Measurements from ENCODE around the gene NLGN1.
A peak's percentile ranks its signal among the peaks of the same experiment; 100 is the strongest.

The NLGN1 gene

DNA sequence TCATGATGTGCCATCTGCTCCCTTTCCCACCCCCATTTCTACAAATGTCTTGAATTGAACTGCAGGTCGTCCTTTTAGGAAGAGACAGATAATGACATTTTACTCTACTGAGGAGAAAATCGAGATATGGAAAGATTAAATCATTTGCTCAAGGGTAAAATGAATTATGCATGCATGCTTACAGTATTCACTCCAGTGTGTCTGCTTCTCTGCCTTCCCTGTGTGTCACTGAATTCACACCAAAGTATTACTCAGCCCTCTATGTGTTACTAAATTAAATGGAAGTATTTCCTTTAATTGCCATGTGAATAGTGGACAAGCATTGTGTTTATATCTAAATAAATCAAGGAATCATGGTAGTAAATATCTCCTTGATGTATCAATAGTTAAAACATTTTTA, 449.0 kb downstream of the NLGN1 start:
- DNase-seq (ENCODE audit: low read depth): no peak

DNA sequence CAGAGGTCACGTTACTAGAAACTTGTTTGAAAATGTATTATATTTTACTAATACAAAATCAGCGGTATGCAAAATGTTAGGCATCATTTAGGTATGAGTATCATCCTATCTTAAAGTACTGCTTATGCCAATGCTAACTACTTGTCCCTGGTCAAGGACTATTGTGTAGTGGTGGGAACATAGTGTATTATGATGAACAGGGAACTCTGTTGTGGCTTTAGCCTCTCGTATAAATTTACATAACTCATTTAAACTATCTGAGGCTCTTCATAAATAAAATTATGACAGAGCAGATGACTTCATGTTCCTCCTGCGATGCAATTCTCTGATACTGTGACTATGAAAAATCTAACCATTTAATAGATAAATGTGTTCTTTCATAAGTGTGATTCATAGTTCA, 451.9 kb downstream of the NLGN1 start:
- DNase-seq (ENCODE audit: low read depth): no peak

DNA sequence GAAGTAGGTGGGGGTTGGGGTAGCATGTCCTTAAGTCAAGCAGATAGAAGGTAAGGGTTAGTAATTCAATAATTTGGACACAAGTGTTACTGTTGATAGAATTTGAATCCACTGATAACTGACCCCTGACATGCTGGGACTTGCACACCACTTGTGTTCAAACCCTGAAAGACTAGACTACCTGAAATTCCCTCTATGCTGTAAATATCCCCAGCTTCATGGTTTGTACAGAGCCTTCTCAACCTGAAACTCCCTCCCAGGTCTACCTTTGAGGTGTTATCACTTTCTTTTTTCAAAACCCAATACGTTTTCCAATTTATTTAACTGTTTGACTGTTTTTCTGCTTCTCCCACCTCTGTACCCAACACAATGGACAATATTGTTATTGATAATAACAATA, 459.6 kb downstream of the NLGN1 start:
- no peak for DNase-seq (ENCODE audit: low read depth)

DNA sequence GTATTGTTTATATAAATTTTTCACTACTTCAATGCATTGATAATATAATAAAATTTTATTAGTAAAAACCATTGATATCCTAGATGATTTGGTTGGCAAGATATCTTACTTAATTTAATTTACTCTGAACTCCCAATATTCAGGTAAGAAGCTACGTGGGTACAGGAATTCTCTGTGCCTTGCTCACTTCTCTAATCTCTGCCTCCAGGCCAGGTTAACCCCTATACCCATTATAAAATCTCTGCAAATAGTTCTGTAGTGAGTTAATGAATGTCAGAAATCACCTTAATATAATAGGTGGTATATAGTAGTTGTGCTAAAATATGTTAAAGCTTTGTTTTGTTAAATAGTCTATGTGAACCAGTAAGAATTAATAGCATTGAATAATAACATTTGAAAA, 465.2 kb downstream of the NLGN1 start:
- no peak for DNase-seq (ENCODE audit: low read depth)

DNA sequence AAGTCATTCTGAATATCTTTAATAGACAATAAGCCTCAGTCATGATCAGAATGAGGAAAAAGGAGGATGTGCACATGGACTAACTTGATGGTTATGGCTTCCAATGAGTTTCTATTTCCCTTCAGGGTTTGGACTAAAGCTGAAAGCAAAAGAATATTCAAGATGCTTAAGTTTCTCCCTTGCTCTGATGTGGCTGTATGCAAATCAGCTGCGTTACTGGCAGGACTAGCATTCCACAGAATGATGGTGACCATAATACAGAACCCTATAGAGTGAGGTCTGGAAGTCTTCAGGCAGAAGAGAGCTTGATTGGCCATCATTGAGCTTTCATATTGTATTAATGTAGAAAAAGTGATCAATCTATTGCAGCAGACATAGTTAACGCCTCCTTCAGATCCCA, 466.0 kb downstream of the NLGN1 start:
- no peak for DNase-seq (ENCODE audit: low read depth)

DNA sequence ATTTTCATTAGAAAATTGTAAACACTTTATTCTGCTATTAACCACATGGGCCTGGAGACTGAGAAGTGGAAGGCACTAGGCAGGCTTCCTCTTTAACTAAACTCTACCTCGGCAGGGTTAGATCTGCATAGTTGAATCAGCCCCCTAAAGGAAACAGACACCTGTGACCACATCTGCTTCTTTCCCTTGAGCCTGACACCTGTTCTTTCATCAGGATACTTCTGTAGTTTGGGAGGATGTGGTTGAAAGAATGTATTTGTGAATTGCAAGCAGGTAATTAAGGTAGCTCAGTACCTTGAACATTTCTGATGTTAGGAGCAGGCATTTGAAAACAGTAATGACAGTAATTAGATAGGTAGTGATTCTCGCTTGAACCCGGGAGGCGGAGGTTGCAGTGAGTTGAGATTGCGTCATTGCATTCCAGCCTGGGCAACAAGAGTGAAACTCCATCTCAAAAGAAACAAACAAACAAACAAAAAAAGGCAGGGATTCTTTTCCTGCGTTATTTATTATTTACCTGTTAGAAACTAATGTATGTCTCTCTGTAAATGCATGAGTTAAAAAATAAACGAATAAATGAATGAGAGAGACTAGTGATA, 468.5 kb downstream of the NLGN1 start:
- no peak for DNase-seq (ENCODE audit: low read depth)

DNA sequence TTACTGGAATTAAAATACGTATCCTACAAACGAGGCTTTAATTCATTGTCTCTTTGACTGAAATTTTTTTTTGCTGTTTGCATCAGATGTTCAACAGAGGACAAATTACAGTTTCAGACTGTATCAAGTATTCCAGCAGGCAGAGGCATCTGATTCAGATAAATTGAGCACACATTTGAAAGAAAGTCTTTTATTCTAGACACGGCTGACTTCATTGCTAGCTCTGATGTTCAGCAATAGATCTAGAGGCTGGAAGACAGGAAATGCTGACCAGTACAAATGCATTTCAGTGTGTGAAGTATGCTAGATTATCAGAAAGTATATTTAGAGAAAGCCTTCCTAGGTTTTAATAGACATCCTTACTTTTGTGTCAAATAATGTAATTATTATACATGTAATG, 472.2 kb downstream of the NLGN1 start:
- DNase-seq (ENCODE audit: low read depth): no peak

DNA sequence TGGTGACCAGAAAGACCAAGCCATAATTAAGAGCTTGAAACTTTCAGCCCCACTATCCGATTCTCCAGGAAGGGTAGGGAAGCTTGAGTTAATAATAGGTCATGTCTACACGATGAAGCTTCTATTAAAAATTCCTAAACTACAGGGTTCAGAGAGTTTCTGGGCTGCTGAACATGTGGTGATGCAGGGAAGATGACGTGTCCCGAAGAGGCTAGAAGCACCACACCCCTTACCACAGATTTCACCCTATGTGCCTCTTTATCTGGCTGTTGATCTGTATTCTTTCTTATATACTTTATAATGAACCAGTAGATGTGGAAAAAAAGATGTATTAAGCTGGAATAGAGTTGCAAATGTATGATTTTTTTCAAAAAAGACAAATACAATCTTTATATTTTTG, 473.4 kb downstream of the NLGN1 start:
- no peak for DNase-seq (ENCODE audit: low read depth)

DNA sequence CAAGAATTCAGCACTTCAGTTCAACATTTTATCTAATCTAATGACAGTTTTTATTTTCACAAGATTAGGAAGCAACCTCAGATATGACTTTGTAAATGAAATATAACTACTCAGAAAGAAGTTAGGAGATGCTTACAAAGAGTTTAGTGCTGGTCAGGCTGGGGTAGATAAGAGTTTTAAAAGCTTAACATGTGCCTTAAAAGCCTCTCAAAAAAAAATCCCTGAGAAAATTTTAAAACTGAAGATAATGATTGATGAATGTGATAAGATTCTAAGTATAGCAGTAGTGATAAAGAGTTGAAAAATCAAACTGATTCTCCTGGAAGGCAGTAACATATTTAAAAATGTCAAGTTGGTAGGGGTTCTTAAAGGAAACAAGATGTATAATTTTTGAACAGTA, 478.2 kb downstream of the NLGN1 start:
- DNase-seq (ENCODE audit: low read depth): no peak

DNA sequence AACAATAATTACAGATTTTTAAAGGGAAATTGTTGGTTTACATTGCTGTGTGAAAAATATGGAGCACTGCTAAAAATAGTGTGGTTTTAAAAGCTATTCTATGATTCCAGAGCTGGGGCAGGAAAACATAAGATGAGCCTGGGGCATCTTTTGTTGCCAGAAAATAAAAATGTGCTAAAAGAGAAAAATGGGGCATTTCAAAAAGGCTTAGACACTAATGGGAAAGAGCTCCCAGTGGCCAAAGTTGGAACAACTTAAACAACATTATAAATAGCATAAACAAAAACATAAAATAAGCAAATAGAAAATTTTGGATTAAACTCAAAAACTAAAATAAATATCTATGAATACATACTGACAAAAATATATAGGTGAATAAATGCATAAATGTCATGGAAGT, 478.9 kb downstream of the NLGN1 start:
- DNase-seq (ENCODE audit: low read depth): no peak

DNA sequence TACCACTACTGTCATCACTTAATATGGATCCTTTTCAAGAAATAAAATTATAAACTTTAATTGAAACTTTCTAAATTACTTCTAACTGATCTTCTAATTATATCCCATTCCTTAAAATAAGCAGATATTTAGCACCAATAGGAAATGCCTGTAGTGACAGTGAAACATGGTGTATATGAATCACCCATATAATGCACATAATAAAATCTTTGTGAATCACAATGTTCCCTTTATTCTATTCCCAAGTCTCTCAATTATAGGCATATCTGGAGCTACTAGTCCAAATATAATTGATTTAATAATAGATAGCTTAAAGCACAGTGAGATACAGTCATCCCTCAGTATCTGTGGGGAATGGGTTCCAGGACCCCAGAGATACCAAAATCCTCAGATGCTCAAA, 490.3 kb downstream of the NLGN1 start:
- DNase-seq (ENCODE audit: low read depth): no peak

DNA sequence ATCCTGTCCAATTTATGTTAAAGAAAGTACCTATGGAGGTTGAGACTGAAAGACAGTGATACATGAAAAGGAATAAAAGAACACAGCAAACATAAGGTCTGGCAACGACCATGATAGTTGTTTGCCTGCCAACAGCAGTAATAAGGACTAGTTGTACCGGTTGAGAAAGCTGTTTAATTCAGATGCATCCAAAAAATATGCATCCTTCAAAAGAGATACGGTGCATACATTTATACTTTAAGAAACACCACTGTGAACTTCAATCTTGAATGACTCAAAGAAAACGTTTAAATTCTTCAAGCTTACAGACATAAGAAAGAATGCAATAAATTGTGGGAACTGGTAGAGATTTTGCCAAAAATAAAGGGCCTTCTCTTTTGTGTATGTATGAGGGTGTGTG, 492.1 kb downstream of the NLGN1 start:
- no peak for DNase-seq (ENCODE audit: low read depth)

DNA sequence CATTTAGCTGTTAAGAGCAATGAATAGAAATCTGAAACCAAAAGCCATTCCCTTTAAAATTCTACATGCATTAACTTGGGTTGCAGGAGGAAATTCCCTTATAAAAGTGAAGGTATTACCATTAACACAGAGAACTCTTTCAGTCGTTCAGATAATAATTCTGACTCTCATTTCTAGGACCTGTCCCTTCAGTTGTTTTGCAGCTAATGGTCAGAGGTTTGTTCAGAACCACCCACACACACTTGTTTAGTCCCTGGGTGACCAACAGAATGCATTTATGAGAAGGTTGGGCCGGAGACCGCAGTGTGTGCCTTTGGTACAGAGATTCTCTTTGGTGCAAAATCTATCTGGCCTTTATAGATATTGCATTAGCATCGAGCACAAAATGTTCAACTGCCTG, 492.5 kb downstream of the NLGN1 start:
- no peak for DNase-seq (ENCODE audit: low read depth)

DNA sequence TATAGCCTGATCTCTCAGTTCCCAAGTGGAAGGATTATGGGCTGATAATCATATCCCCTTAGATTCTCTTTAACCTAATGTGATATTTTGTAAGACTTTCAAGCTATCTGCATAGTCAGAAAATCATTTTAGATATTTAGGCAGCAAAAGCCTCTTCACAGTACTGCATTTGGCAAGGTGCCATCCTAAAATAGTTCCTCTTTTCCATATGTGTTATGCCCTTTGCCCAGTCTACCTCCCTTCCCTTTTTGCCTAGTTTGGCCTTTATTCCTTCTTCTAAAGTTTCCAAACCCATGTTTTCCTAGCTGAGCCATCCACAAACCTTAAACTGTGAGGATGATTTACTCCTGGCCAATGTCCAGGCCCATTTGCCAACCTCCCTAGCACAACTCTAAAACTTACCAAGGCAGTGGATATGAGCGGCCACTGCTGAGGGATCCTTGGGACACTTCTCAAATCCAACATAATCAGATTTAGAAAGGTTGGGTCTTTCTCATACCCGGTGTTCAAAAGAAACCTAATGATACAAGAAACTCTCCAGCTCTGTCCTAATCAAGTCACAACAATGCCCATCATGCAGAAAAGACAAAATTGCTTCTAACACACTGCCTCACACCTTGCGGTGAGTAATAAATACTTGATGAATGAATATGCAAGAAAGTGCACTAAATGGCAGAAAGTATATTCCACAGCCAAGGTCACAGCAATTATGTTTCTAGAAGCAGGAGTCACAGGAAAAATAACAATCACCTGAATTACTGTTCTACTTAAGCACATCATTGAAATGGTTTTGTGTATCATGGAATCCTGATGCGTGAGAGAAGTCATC, 493.9 kb downstream of the NLGN1 start:
- DNase-seq (ENCODE audit: low read depth): no peak

DNA sequence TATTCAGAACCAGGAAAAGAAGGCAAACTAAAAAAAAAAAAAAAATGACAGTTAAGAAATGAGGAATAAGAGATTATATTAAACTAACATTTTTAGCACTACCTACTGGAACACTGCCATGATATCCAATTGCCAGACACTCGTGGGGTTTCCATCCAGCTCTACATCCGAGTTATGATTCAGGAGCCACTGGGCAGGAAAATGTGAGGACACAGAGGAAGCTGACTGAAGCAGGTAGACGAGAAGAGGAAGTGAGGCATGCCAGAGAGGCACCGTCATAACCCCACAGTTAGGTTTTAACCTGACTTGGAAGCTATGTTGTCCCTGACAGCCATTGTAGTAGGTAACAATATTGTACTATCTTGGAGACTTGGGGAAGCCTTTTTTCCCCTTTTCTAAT, 495.0 kb downstream of the NLGN1 start:
- no peak for DNase-seq (ENCODE audit: low read depth)

DNA sequence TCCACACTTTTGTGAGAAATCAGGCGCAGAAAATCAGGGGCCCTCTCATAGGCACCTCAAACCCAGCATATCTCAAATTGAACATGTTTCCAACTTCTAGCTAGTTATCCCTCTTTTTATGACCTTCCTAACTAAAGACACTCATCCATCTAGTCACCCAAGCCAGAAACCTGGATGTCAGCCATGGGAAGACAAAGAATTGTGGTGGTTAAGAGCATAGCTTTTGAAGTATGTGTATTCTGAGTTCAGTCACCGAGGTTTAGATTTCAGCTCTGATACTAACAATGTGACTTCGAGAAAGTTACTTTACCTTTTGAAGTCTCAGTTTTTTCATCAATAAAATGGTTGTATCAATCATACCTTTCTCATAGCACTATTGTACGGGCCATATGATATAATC, 495.5 kb downstream of the NLGN1 start:
- peak; percentile 90 for DNase-seq (ENCODE audit: low read depth)

DNA sequence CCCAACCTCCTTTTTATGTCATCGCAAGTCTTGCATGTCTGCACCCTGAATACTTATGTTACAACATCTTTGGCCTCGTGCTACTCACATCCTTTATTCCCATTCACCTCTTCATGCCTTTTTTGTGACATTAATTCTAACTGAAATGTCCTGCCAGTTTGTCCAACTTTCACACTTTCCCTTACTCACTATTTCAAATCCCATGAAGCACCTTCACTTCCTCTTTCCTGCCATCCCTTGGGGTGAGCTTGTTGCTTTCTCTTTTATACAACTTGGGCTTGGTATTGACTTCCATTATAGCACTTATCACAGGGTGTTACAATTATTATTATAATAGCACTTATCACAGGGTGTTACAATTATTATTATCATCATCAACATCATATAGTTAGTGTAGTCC, 496.3 kb downstream of the NLGN1 start:
- no peak for DNase-seq (ENCODE audit: low read depth)

DNA sequence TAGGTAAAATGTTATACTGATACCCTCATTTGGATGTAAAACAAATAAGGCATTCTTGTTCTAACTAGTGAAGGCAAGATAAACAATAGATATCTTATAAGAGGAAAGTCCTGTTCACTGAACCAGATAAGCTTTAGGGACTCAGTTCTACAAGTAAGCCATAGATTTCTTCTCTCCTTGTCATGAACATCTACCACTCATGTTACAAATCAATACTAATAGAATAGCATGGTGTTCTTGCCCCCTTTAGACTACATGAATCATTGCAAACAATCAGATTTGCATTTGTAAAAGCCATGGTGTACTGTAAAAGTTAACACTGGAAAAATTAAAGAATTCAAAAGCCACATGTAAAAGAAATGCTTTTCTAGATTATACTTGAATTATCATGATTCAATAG, 500.1 kb downstream of the NLGN1 start:
- no peak for DNase-seq (ENCODE audit: low read depth)

DNA sequence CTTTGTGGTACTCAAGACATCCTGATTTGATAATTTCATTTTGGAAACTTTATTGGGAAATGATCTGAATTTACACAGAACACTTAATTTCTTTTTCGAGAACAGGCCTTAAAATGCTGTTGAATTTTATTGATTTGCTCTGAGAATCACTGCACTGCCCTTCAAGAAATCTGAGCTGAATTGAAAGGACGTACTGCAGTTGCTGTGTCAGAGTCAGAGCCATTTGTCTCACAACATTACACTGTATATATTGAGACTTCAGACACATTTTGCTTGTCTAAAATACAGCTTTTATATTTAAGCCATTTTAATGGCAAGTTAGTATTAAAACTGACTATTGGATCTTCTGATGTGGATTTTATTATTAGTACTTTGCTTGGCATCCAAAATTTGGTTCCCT, 504.1 kb downstream of the NLGN1 start:
- no peak for DNase-seq (ENCODE audit: low read depth)

DNA sequence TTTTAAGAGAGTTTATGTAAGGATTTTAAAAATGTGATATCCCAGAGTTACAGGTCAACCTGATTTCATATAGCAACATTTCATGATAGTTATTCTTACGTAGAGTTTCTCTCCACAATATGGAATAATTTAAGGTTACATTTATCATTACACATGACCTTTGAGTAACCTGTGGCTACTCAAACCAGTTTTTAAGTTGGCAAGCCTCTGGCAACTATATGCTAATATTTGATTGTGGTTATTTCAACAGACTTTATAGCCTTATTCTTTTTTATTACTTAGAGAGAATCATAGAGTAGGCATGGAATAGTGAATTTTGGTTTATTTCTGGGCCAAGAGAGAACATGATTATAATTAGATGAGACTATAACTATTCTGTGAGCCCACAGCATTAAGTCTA, 504.9 kb downstream of the NLGN1 start:
- no peak for DNase-seq (ENCODE audit: low read depth)

DNA sequence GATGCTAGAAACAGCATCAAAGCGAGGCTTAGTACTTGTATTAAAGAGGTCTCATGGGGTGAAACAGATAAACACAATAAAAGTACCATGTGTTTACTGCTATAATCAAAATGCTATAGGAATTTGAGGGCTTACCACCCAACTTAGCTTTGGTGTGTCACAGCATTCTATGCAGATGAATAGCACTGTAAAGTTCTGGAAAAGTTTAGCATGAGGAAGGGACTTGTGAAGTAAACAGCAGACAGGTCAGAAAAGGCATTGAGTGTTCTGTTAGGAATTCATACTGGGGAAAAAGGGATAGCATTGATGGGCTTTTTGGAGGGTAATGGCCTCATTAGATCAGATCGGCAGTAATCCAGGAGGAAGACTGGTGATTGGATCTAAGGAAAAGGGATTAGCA, 505.3 kb downstream of the NLGN1 start:
- DNase-seq (ENCODE audit: low read depth): no peak

DNA sequence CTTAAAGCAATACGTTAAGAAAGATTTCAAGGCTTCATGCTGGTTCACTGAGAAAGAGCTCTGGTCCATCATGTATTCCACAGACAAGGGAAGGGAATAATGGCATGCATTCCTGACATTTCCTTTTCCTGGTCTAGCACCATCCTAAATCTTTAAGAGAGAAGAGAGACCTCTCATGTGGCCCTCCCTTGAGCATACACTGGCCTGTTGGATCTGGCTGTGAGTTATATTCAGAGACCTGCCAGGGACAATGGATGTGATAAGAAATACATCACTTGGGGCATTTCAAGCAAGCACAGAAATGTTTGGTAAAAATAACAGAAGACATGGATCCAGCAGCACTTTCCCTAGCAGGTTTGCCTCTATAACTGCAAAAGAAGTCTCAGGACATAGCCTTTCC, 507.8 kb downstream of the NLGN1 start:
- DNase-seq (ENCODE audit: low read depth): no peak

DNA sequence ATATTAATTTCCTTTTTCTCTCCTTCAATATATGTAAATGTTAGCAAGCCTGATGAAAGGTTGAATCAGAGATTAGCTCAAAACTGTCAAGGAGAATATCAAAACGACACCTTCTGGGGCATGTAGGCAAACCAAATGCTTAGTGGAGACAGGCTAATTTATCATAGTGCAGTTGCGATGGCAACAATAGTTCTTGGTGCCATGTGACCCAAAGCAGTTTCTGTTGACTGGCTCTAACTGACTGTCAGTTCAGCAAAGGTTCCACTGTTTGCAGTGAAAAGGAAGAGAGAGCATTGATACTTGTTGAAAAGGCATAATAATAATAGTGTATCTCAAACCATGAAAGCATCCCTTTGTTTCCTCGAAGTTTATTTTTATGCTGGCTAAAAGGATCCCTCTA, 513.9 kb downstream of the NLGN1 start:
- no peak for DNase-seq (ENCODE audit: low read depth)

DNA sequence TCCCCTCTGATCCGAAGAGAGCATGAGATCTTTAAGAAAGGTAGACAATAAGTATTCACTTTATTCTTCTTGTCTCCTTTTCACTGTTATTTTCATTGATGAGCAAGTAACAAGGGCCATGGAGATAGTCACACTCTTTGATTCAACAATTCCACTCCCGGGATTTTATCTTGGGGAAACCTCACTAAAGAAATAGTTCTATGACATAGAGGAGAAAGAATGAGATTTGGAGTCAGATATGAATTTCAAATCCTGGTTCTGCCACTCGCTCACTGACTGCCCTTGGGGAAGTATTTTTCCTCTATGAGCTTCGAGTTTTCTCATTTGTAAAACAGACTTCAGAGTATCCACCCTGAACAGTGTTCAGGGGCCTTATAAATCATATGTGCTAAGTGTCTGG, 514.6 kb downstream of the NLGN1 start:
- DNase-seq (ENCODE audit: low read depth): no peak
